ENCODE measurements around the gene CTNND1. TPM values are rescaled to one million over a fixed set of nuclear protein-coding genes. Genes with fewer than 3 reads are reported as not detected.
A peak's percentile ranks its signal among the peaks of the same experiment; 100 is the strongest.

Gene CTNND1
- total and polyA plus RNA-seq, 2 donors from 2014 or later, result 52.7 to 272 TPM

DNA sequence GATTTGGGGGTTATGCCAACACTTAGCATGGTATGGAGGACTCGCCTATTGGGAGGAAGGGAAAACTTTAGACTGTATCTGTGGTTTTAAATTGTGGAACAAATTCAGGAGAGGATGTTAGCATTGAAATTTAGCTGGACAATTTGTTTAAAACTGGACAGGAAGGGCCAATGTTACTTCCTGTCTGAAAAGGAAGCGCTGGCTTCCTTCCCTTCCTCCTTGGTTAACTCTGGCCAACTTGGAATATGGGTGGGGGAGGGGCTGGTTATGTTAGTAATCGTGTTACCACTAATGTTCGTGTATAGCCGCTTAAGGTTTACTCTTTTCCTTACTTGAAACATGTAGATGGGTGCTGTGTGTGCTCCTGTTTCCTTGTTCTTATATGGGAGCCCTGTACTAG, 13.9 kb downstream of the CTNND1 start:
- intact Hi-C loops (cut with DNase I), result no loop called here
- no peak for FAIRE-seq
- TF ChIP-seq, protein P1, sequence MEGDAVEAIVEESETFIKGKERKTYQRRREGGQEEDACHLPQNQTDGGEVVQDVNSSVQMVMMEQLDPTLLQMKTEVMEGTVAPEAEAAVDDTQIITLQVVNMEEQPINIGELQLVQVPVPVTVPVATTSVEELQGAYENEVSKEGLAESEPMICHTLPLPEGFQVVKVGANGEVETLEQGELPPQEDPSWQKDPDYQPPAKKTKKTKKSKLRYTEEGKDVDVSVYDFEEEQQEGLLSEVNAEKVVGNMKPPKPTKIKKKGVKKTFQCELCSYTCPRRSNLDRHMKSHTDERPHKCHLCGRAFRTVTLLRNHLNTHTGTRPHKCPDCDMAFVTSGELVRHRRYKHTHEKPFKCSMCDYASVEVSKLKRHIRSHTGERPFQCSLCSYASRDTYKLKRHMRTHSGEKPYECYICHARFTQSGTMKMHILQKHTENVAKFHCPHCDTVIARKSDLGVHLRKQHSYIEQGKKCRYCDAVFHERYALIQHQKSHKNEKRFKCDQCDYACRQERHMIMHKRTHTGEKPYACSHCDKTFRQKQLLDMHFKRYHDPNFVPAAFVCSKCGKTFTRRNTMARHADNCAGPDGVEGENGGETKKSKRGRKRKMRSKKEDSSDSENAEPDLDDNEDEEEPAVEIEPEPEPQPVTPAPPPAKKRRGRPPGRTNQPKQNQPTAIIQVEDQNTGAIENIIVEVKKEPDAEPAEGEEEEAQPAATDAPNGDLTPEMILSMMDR (IDR thresholded peaks at IDR 0.05; ENCODE audit: borderline replicate concordance, extremely low read depth, insufficient read depth), result no peak
- Histone ChIP-seq H3K4me1 (ENCODE audit: control insufficient read depth in 2 of 3, insufficient read depth in 2 of 3, low read depth in 1 of 3, low read length in 3 of 3) (peaks cover 30 to 72% (median 61%) of the 10 kb centered on the region in 3 donors), H3K9me3 (ENCODE audit: control insufficient read depth in 2 of 3, insufficient read depth in 1 of 3, low read length in 3 of 3) (no peaks in the 10 kb centered on the region), H3K27ac (ENCODE audit: low read depth in 2 of 2, low read length in 2 of 2) (peak overlapping the region; percentile 52 to 80), H3K36me3 (ENCODE audit: control insufficient read depth in 2 of 3, insufficient read depth in 3 of 3, low read length in 3 of 3) (no peaks in the 10 kb centered on the region), H3K27me3 (ENCODE audit: control insufficient read depth, insufficient read depth, low read length) (no peaks in the 10 kb centered on the region), H3K4me3 (ENCODE audit: low read length in 3 of 3) (peak overlapping the region in 2 of 3 donors; percentile 1 to 5), H3K9ac (ENCODE audit: low read length in 3 of 3) (no peak overlapping the region)
- DNase-seq, result peak in 1 of 5 donors; percentile 54

DNA sequence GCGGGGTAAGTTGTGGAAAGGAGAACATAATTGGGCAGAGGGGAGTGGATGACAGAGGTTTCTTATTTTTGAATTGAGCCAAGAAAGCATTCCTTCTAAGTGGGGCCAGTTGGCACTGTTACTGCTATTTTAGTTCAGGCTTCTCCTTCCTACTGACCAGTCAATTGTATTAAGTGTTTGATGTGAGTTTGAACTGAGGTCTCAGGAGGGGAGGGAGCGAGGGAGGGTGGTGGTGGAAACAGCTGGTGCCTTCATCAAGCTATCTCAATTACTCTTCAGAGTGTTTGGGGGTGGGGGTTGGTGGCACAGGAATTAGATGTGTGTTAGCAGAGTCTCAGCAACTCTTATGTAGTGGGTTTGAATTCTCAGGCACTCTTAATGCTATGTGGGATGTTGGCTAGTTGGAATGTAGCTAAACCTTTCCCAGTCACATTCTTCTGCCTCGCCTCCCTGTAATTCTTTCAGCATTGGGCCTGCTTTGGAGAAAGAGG, 14.5 kb downstream of the CTNND1 start:
- H3K9ac ChIP-seq (ENCODE audit: low read length in 3 of 3), result peak overlapping the region in 1 of 3 donors; percentile 27
- peak overlapping the region in 2 of 3 donors; percentile 1 to 5 for H3K4me3 ChIP-seq (ENCODE audit: low read length in 3 of 3)
- TF ChIP-seq, protein P1 (IDR thresholded peaks at IDR 0.05; ENCODE audit: borderline replicate concordance, extremely low read depth, insufficient read depth), result no peak
- intact Hi-C loops (cut with DNase I), result no loop called here
- FAIRE-seq (no peak), DNase-seq (peak in 1 of 5 donors; percentile 63)
- no peaks in the 10 kb centered on the region for H3K27me3 ChIP-seq (ENCODE audit: control insufficient read depth, insufficient read depth, low read length)
- peaks cover 30 to 73% (median 66%) of the 10 kb centered on the region in 3 donors for H3K4me1 ChIP-seq (ENCODE audit: control insufficient read depth in 2 of 3, insufficient read depth in 2 of 3, low read depth in 1 of 3, low read length in 3 of 3)
- no peaks in the 10 kb centered on the region for H3K9me3 ChIP-seq (ENCODE audit: control insufficient read depth in 2 of 3, insufficient read depth in 1 of 3, low read length in 3 of 3)
- peak overlapping the region; percentile 52 to 80 for H3K27ac ChIP-seq (ENCODE audit: low read depth in 2 of 2, low read length in 2 of 2)
- no peaks in the 10 kb centered on the region for H3K36me3 ChIP-seq (ENCODE audit: control insufficient read depth in 2 of 3, insufficient read depth in 3 of 3, low read length in 3 of 3)

DNA sequence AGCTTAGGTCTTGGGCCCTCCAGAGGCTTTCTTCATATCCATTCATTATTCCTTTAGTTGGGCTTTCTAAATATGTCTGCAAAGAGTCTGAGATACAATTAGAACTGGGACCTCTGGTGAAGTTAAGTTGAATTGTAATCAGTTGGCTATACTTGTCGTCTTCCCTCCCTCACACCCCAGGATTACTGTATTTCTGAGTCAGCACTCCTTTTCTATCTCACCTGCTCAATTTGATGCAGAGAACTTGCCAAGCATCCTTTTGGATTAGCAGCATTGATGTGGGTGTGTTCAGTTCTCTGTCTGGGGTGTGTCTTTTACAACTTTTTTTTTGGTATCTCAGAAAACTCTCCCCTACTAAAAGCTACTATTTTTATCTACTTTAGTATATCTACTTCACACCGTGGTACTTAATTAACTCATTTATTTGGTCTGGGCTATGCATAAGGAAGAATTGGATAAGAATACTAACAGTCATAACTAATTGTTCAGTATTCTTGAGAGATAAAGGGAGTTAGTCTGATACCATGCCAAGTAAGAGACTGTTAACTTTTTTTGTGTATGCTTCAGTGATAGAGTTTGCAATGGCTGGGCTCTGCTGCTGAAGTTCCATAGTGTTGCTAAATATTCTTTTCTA, 15.1 kb downstream of the CTNND1 start:
- FAIRE-seq (no peak), DNase-seq (no peak)
- peaks cover 30 to 76% (median 73%) of the 10 kb centered on the region in 3 donors for H3K4me1 ChIP-seq (ENCODE audit: control insufficient read depth in 2 of 3, insufficient read depth in 2 of 3, low read depth in 1 of 3, low read length in 3 of 3)
- H3K9me3 ChIP-seq (ENCODE audit: control insufficient read depth in 2 of 3, insufficient read depth in 1 of 3, low read length in 3 of 3), result no peaks in the 10 kb centered on the region
- H3K36me3 ChIP-seq (ENCODE audit: control insufficient read depth in 2 of 3, insufficient read depth in 3 of 3, low read length in 3 of 3), result no peaks in the 10 kb centered on the region
- intact Hi-C loops (cut with DNase I), result no loop called here
- H3K4me3 ChIP-seq (ENCODE audit: low read length in 3 of 3), result peak overlapping the region in 1 of 3 donors; percentile 5
- no peak overlapping the region for H3K9ac ChIP-seq (ENCODE audit: low read length in 3 of 3)
- H3K27ac ChIP-seq (ENCODE audit: low read depth in 2 of 2, low read length in 2 of 2), result peak overlapping the region; percentile 93 to 98
- no peaks in the 10 kb centered on the region for H3K27me3 ChIP-seq (ENCODE audit: control insufficient read depth, insufficient read depth, low read length)
- TF ChIP-seq, protein P1 (IDR thresholded peaks at IDR 0.05; ENCODE audit: borderline replicate concordance, extremely low read depth, insufficient read depth), result no peak
